H1 (cell line): ENCODE measurements around the gene IL1R1. TPM values are rescaled to one million over a fixed set of nuclear protein-coding genes. Genes with fewer than 3 reads are reported as not detected.

Experiments used
- CTCF ChIA-PET: fragments of 300-600 bp; sonication (Branson Sonifier 250); formaldehyde crosslinking; loops from one replicate; lab custom pipeline; 2021; ENCODE audit not compliant: partially characterized antibody; lab: Charles Lee
- POLR2A ChIA-PET: fragments of 300-600 bp; sonication (Branson Sonifier 250); formaldehyde crosslinking; loops from one replicate; lab custom pipeline; 2021; ENCODE audit warnings: inconsistent platforms; ENCODE audit not compliant: partially characterized antibody; lab: Charles Lee
- DNase-seq, 2 experiments: peaks; one replicate each; pipeline versions ENCODE4 v3.0.0 to v3.0.0-alpha.2; 2010 to 2022; ENCODE audit warnings: low spot score in 2 of 2, low read depth in 1 of 2, mixed read lengths in 1 of 2
- FAIRE-seq: peaks from 2 replicates; lab custom pipeline; 2011; peaks lifted over from hg19 to GRCh38; lab: Jason Lieb, UNC
- H2AFZ ChIP-seq: 2 replicates; pipeline ENCODE4 v1.8.1; 2012; ENCODE audit warnings: low read length, inconsistent platforms
- H2AK5ac ChIP-seq: 2 replicates; pipeline ENCODE4 v1.6.1; 2013; ENCODE audit warnings: low read depth, low read length
- H2BK120ac ChIP-seq: replicated peaks from 2 replicates; pipeline ENCODE3; 2013; ENCODE audit warnings: low read depth, low read length, inconsistent platforms
- H2BK12ac ChIP-seq: 2 replicates; pipeline ENCODE4 v1.6.1; 2013; ENCODE audit warnings: low read depth, low read length
- H2BK15ac ChIP-seq: 2 replicates; pipeline ENCODE4 v1.6.1; 2013; ENCODE audit warnings: low read length
- H2BK20ac ChIP-seq: 2 replicates; pipeline ENCODE4 v1.6.1; 2013; ENCODE audit warnings: low read length
- H2BK5ac ChIP-seq: 2 replicates; pipeline ENCODE4 v1.6.1; 2013; ENCODE audit warnings: low read depth, low read length
- H3K14ac ChIP-seq: 2 replicates; pipeline ENCODE4 v1.6.1; 2013; ENCODE audit warnings: inconsistent platforms; ENCODE audit not compliant: insufficient read length
- H3K18ac ChIP-seq: 2 replicates; pipeline ENCODE4 v1.6.1; 2013; ENCODE audit warnings: low read length; ENCODE audit errors: extremely low read depth
- H3K23ac ChIP-seq: 2 replicates; pipeline ENCODE4 v1.6.1; 2013; ENCODE audit warnings: inconsistent platforms; ENCODE audit not compliant: insufficient read length
- H3K23me2 ChIP-seq: 2 replicates; pipeline ENCODE4 v1.6.1; 2013; ENCODE audit warnings: low read depth, low read length
- H3K27ac ChIP-seq: 2 replicates; pipeline ENCODE4 v1.6.1; 2011; ENCODE audit warnings: low read depth, low read length, inconsistent platforms
- H3K27me3 ChIP-seq, 4 experiments: replicated peaks in 1 of 4; 1 replicate in 1 of 4; 2 replicates in 3 of 4; pipeline versions ENCODE4 v1.6.1 to v1.8.1; 2011 to 2013; ENCODE audit warnings: low read length in 3 of 4, mild to moderate bottlenecking in 3 of 4, inconsistent platforms in 2 of 4, mixed read lengths in 2 of 4, moderate library complexity in 1 of 4; ENCODE audit not compliant: control insufficient read depth in 3 of 4, insufficient read depth in 3 of 4; ENCODE audit errors: extremely low read depth in 1 of 4
- H3K36me3 ChIP-seq, 4 experiments: 2 replicates each; pipeline versions ENCODE4 v1.6.1 to v1.8.1; 2011 to 2013; ENCODE audit warnings: mild to moderate bottlenecking in 4 of 4, low read length in 3 of 4, moderate library complexity in 2 of 4, control low read depth in 1 of 4, inconsistent platforms in 1 of 4; ENCODE audit not compliant: insufficient read depth in 4 of 4, control insufficient read depth in 2 of 4
- H3K4ac ChIP-seq: replicated peaks from 2 replicates; pipeline ENCODE3; 2013; ENCODE audit warnings: low read length, low read depth, mixed read lengths, inconsistent platforms; ENCODE audit not compliant: insufficient read length
- H3K4me1 ChIP-seq, 4 experiments: replicated peaks in 1 of 4; 1 replicate in 1 of 4; 2 replicates in 3 of 4; pipeline versions ENCODE4 v1.6.1 to v1.8.1; 2011 to 2013; ENCODE audit warnings: low read length in 3 of 4, inconsistent platforms in 2 of 4, mixed read lengths in 1 of 4; ENCODE audit not compliant: insufficient read depth in 4 of 4, control insufficient read depth in 3 of 4
- H3K4me2 ChIP-seq, 2 experiments: 2 replicates each; pipeline versions ENCODE4 v1.6.1 to v1.8.1; 2011 to 2013; ENCODE audit warnings: low read depth in 2 of 2, low read length in 2 of 2, control low read depth in 1 of 2, inconsistent platforms in 1 of 2, mild to moderate bottlenecking in 1 of 2; ENCODE audit not compliant: insufficient read depth in 1 of 2
- H3K4me3 ChIP-seq, 4 experiments: fragments of 200-600, 300-600 bp in 1 of 4; sonication (generic), shearing (Covaris generic), sonication (Bioruptor Twin) in 1 of 4; 2 replicates each; pipeline versions ENCODE4 v1.5.1 to v1.8.1; 2011 to 2016; ENCODE audit warnings: low read length in 4 of 4, low read depth in 3 of 4, control low read depth in 2 of 4, inconsistent platforms in 2 of 4, mild to moderate bottlenecking in 2 of 4, mixed read lengths in 1 of 4, moderate library complexity in 1 of 4; ENCODE audit not compliant: insufficient read depth in 2 of 4; ENCODE audit errors: extremely low read depth in 1 of 4
- H3K56ac ChIP-seq: replicated peaks from 2 replicates; pipeline ENCODE3; 2013; ENCODE audit warnings: low read depth, mild to moderate bottlenecking, mixed read lengths, low read length, inconsistent platforms; ENCODE audit not compliant: insufficient read length
- H3K79me1 ChIP-seq: 2 replicates; pipeline ENCODE4 v1.6.1; 2013; ENCODE audit warnings: low read depth, low read length, control low read depth
- H3K79me2 ChIP-seq, 2 experiments: 2 replicates each; pipeline versions ENCODE4 v1.6.1 to v1.8.1; 2012 to 2013; ENCODE audit warnings: low read length in 2 of 2, mild to moderate bottlenecking in 2 of 2, inconsistent platforms in 1 of 2; ENCODE audit not compliant: insufficient read depth in 2 of 2, control insufficient read depth in 1 of 2
- H3K9ac ChIP-seq, 4 experiments: replicated peaks in 1 of 4; 1 replicate in 1 of 4; 2 replicates in 3 of 4; pipeline versions ENCODE4 v1.6.1 to v1.8.1; 2011 to 2013; ENCODE audit warnings: low read depth in 3 of 4, low read length in 3 of 4, control low read depth in 2 of 4, mild to moderate bottlenecking in 2 of 4, moderate library complexity in 2 of 4, inconsistent platforms in 1 of 4; ENCODE audit errors: extremely low read depth in 1 of 4
- H3K9me3 ChIP-seq, 2 experiments: 2 replicates each; pipeline versions ENCODE4 v1.6.1 to v1.8.1; 2012 to 2013; ENCODE audit warnings: mild to moderate bottlenecking in 2 of 2, moderate library complexity in 2 of 2, control low read depth in 1 of 2, inconsistent platforms in 1 of 2, low read depth in 1 of 2, low read length in 1 of 2, mixed read lengths in 1 of 2; ENCODE audit not compliant: insufficient read depth in 2 of 2
- H4K20me1 ChIP-seq, 2 experiments: replicated peaks in 1 of 2; 2 replicates each; pipeline versions ENCODE3 to v1.8.1; 2011 to 2013; ENCODE audit warnings: inconsistent platforms in 2 of 2, low read length in 2 of 2, mild to moderate bottlenecking in 1 of 2; ENCODE audit not compliant: insufficient read depth in 2 of 2, control insufficient read depth in 1 of 2
- H4K5ac ChIP-seq: 2 replicates; pipeline ENCODE4 v1.6.1; 2013; ENCODE audit warnings: low read length, low read depth, mixed read lengths, inconsistent platforms; ENCODE audit not compliant: insufficient read length
- H4K8ac ChIP-seq: 2 replicates; pipeline ENCODE4 v1.8.0; 2013; ENCODE audit warnings: mild to moderate bottlenecking, moderate library complexity, low read length, inconsistent platforms; ENCODE audit not compliant: insufficient read depth; ENCODE audit errors: extremely low read depth
- H4K91ac ChIP-seq: replicated peaks from 2 replicates; pipeline ENCODE3; 2013; ENCODE audit warnings: low read length, mixed read lengths, inconsistent platforms; ENCODE audit not compliant: insufficient read length
- CEBPB ChIP-seq: IDR thresholded peaks from 2 replicates; pipeline ENCODE4 v1.6.1; 2012; ENCODE audit warnings: low read depth, low read length
- CHD2 ChIP-seq: IDR thresholded peaks from 2 replicates; pipeline ENCODE4 v1.6.1; 2012; ENCODE audit warnings: low read length, improper control_type of control experiment
- HDAC2 ChIP-seq, 2 experiments: fragments of 300-600 bp in 1 of 2; sonication (generic) in 1 of 2; IDR thresholded peaks; 2 replicates each; pipeline ENCODE4 v1.6.1; 2011 to 2012; ENCODE audit warnings: low read depth in 2 of 2, low read length in 2 of 2, mild to moderate bottlenecking in 2 of 2, moderate library complexity in 2 of 2, borderline replicate concordance in 1 of 2, inconsistent platforms in 1 of 2
- JUND ChIP-seq: IDR thresholded peaks from 2 replicates; pipeline ENCODE4 v1.6.1; 2011; ENCODE audit warnings: mild to moderate bottlenecking, improper control_type of control experiment, low read length
- KDM1A ChIP-seq: fragments of 200-600, 300-600 bp; sonication (generic); IDR thresholded peaks from 2 replicates; pipeline ENCODE4 v1.7.1; 2016; ENCODE audit warnings: mild to moderate bottlenecking, low read length, borderline replicate concordance
- RFX5 ChIP-seq: IDR thresholded peaks from 2 replicates; pipeline ENCODE4 v1.6.1; 2011; ENCODE audit warnings: low read depth, low read length, improper control_type of control experiment, borderline replicate concordance
- TBP ChIP-seq: IDR thresholded peaks from 2 replicates; pipeline ENCODE4 v1.6.1; 2011; ENCODE audit warnings: low read depth, low read length, improper control_type of control experiment
- YY1 ChIP-seq: IDR thresholded peaks from 2 replicates; pipeline ENCODE4 v1.6.1; 2011; ENCODE audit warnings: low read depth, mild to moderate bottlenecking, low read length
- polyA plus RNA-seq, 7 experiments: library from polyadenylated mRNA; depleted of rRNA in 3 of 7; stranded (reverse) in 5 of 7; unstranded in 2 of 7; fragments of >200 nt in 5 of 7; fragments of 200-250 nt in 2 of 7; gene quantifications; 1 replicate in 5 of 7; 2 replicates in 1 of 7; 4 replicates in 1 of 7; pipeline versions ENCODE4 v1.2.1 to v1.2.3, GENCODE V29; 2011 to 2013; ENCODE audit warnings: missing spikeins in 2 of 7, mixed read lengths in 2 of 7
- total RNA-seq: library from RNA; stranded (reverse); fragmentation: NEBNext Ultra II Directional; extraction: Animal tissue kit (Norgen Biotek cat#: 25700); gene quantifications from 2 replicates; pipeline ENCODE4 v1.2.1, GENCODE V29; 2021

The IL1R1 gene
- total and polyA plus RNA-seq, 2 of the 8 experiments (the other 6 are each of a cell fraction or from before 2014, with no cell fraction given) = 0.34 to 0.47 TPM

DNA sequence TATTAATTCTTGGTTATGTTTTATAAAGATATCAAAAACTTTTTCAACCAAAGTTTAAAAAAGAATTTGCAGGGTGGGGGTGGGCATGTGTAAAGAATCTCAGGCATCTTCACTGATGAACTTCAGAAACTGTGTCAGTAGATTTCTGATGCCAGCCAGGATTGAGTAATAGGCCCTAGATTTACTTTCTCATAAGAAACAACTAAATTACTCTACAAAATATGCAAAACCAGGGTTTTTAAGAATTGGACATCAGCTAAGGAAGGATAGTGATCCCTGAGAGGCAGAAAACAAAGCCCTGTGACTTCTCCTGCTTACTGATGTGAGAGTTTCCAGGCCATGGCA is 11.9 kb upstream of the IL1R1 start:
- H4K5ac ChIP-seq = no peak overlapping the region
- H3K56ac ChIP-seq = no peak overlapping the region
- H2AFZ ChIP-seq = no peak overlapping the region
- H2BK20ac ChIP-seq = no peak overlapping the region
- no peak overlapping the region for H3K4ac ChIP-seq
- H2BK15ac ChIP-seq = no peak overlapping the region
- H3K36me3 ChIP-seq = no peaks in the 10 kb centered on the region
- H3K23ac ChIP-seq = no peak overlapping the region
- H2BK120ac ChIP-seq = no peak overlapping the region
- no peak overlapping the region for H3K27ac ChIP-seq
- no peaks in the 10 kb centered on the region for H3K4me1 ChIP-seq
- ChIA-PET CTCF (interaction anchor here (0.6 to 1.1 kb wide), 2 partner anchors 11 to 271 kb away, joined by 3 read pairs; no protein-coding TSS in a partner anchor), POLR2A (interaction anchor here (1.5 kb wide), 1 partner anchor 12 kb away, joined by 4 read pairs; the partner anchor contains the start of gene IL1R1)
- DNase-seq = no peak
- H3K79me2 ChIP-seq = no peaks in the 10 kb centered on the region
- no peaks in the 10 kb centered on the region for H3K79me1 ChIP-seq
- no peak overlapping the region for H3K4me3 ChIP-seq
- H4K20me1 ChIP-seq = no peaks in the 10 kb centered on the region
- no peak overlapping the region for H3K18ac ChIP-seq
- H4K8ac ChIP-seq = no peak overlapping the region
- no peak overlapping the region for H2AK5ac ChIP-seq
- no peak overlapping the region for H3K14ac ChIP-seq
- no peak overlapping the region for H3K4me2 ChIP-seq
- H3K9me3 ChIP-seq = no peaks in the 10 kb centered on the region
- TF ChIP-seq TBP (no peak), JUND (no peak), CEBPB (no peak), CHD2 (no peak), RFX5 (no peak), YY1 (no peak), HDAC2 (IDR thresholded peaks at IDR 0.05; ENCODE audit: borderline replicate concordance in 1 of 2, low read depth in 2 of 2, low read length in 2 of 2) (no peak), KDM1A (no peak)
- no peak overlapping the region for H2BK12ac ChIP-seq
- H3K27me3 ChIP-seq = no peaks in the 10 kb centered on the region
- no peak overlapping the region for H3K9ac ChIP-seq
- FAIRE-seq = no peak
- no peaks in the 10 kb centered on the region for H3K23me2 ChIP-seq
- H4K91ac ChIP-seq = no peak overlapping the region
- no peak overlapping the region for H2BK5ac ChIP-seq
